Nephron progenitor cell (in vitro differentiated cells): ENCODE data around the gene RIPK3.

Source experiments
- DNase-seq: peaks from one replicate; pipeline ENCODE4 v3.0.0; 2021
- H3K27ac Mint-ChIP-seq: 2 replicates; pipeline ENCODE4 v1.8.0; 2021; ENCODE audit warnings: mild to moderate bottlenecking, moderate library complexity, mixed read lengths
- H3K27me3 Mint-ChIP-seq: 2 replicates; pipeline ENCODE4 v1.8.0; 2021; ENCODE audit warnings: mild to moderate bottlenecking, low read depth, mixed read lengths; ENCODE audit not compliant: poor library complexity
- H3K36me3 Mint-ChIP-seq: 2 replicates; pipeline ENCODE4 v1.8.0; 2021; ENCODE audit warnings: low read depth, mixed read lengths
- H3K4me1 Mint-ChIP-seq: 2 replicates; pipeline ENCODE4 v1.8.0; 2021; ENCODE audit warnings: mixed read lengths
- H3K4me3 Mint-ChIP-seq: 2 replicates; pipeline ENCODE4 v1.8.0; 2021; ENCODE audit warnings: mild to moderate bottlenecking, moderate library complexity, mixed read lengths
- H3K9me3 Mint-ChIP-seq: 2 replicates; pipeline ENCODE4 v1.8.0; 2021; ENCODE audit warnings: mild to moderate bottlenecking, moderate library complexity, mixed read lengths
- CTCF ChIP-seq: fragments of 200-600 bp; sonication (generic); IDR thresholded peaks from 2 replicates; pipeline ENCODE4 v1.5.0; 2021; ENCODE audit warnings: antibody characterized with exemption

RIPK3 gene

GRCh38 chr14:24384169-24384568 is 44.4 kb upstream of the RIPK3 start:
- DNase-seq, result no peak
- Mint-ChIP-seq H3K4me1 (peaks cover 72% of the 10 kb centered on the region), H3K4me3 (no peak overlapping the region), H3K27me3 (peaks cover 3% of the 10 kb centered on the region), H3K9me3 (no peaks in the 10 kb centered on the region), H3K36me3 (no peaks in the 10 kb centered on the region), H3K27ac (no peak overlapping the region)
- no peak for TF ChIP-seq CTCF

DNA sequence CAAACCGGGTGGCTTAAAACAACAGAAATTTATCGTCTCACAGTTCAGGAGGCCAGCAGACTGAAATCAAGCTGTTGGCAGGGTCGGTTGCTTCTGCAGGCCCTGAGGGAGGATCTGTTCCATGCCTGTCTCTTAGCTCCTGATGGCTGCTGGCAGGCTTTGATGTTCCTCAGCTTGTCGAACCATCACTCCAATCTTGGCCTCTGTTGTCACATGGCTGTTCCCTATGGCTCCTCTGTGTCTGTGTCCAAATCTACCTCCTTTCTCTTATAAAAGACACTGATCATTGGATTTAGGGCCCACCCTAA is 42.2 kb upstream of the RIPK3 start:
- H3K36me3 Mint-ChIP-seq, result peaks cover 3% of the 10 kb centered on the region
- no peak overlapping the region for H3K4me3 Mint-ChIP-seq
- no peaks in the 10 kb centered on the region for H3K9me3 Mint-ChIP-seq
- TF ChIP-seq CTCF, result no peak
- no peak for DNase-seq
- peak overlapping the region; percentile 72 for H3K27ac Mint-ChIP-seq
- H3K4me1 Mint-ChIP-seq, result peaks cover 74% of the 10 kb centered on the region
- H3K27me3 Mint-ChIP-seq, result peaks cover 3% of the 10 kb centered on the region

DNA sequence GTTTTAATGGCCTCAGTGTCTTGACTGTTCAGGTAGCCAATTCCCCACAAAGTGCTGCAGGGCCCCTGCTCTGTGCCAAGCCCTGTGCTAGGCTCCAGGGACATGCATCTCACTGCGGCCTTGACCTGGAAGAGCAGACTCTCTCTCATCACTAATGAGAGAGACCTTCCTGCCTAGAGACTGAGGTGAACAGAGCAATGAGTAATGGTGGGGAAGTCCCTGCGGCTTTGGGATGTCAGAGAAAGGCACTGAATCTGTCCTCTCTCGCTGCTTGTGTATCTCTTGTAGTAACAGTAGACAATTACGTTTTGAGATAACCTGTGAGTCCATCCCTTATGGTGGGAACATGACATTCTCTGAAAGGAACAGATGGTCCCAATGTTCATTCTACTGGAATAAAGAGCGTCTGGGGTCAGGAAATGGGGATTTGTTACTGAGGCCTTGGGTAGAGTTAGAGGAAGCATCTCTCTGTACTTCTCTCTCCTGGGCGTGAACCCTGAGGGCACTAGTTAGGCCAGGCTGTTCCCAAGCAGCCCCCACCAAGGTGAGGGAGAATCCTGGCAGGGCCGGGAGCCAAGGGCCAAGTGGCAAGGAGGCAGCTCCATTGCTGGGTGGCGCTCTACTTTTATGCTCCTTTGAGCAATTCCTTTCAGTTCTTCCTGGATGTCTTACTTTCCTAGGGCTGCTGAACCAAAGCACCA is 41.7 kb upstream of the RIPK3 start:
- no peak for DNase-seq
- no peak for TF ChIP-seq CTCF
- Mint-ChIP-seq H3K4me3 (no peak overlapping the region), H3K9me3 (no peaks in the 10 kb centered on the region), H3K4me1 (peaks cover 74% of the 10 kb centered on the region), H3K36me3 (peaks cover 8% of the 10 kb centered on the region), H3K27ac (peak overlapping the region; percentile 72), H3K27me3 (peaks cover 3% of the 10 kb centered on the region)

GRCh38 chr14:24379907-24380730 is 40.3 kb upstream of the RIPK3 start:
- H3K27me3 Mint-ChIP-seq, result no peaks in the 10 kb centered on the region
- TF ChIP-seq CTCF, result no peak
- no peak overlapping the region for H3K4me3 Mint-ChIP-seq
- peaks cover 18% of the 10 kb centered on the region for H3K36me3 Mint-ChIP-seq
- no peaks in the 10 kb centered on the region for H3K9me3 Mint-ChIP-seq
- no peak for DNase-seq
- peaks cover 79% of the 10 kb centered on the region for H3K4me1 Mint-ChIP-seq
- peak overlapping the region; percentile 39 for H3K27ac Mint-ChIP-seq

- Mint-ChIP-seq H3K4me3 (no peak overlapping the region), H3K36me3 (peaks cover 27% of the 10 kb centered on the region), H3K27ac (peak overlapping the region; percentile 92), H3K4me1 (peaks cover 83% of the 10 kb centered on the region), H3K9me3 (no peaks in the 10 kb centered on the region), H3K27me3 (no peaks in the 10 kb centered on the region)
- no peak for DNase-seq
- no peak for TF ChIP-seq CTCF
Observed at GRCh38 chr14:24378981-24379906, 39.5 kb upstream of the RIPK3 start.
